OCI-LY1 (cell line): ENCODE data around the gene ZNF804A.

ENCODE experiments used
- EZH2 ChIP-seq: fragments of 200-600 bp; sonication (generic), shearing (Covaris generic); IDR thresholded peaks from 2 replicates; pipeline ENCODE4 v1.8.0; 2017; ENCODE audit warnings: borderline replicate concordance, mixed run types, mild to moderate bottlenecking, antibody characterized with exemption, low read length, moderate library complexity, mixed read lengths
- TF ChIP-seq, protein P1 (sequence below): fragments of 200-600 bp; sonication (generic), shearing (Covaris generic); IDR thresholded peaks from 2 replicates; pipeline ENCODE4 v1.5.1; 2017; ENCODE audit warnings: mild to moderate bottlenecking, antibody characterized with exemption, low read length, moderate library complexity, mixed read lengths

DNA sequence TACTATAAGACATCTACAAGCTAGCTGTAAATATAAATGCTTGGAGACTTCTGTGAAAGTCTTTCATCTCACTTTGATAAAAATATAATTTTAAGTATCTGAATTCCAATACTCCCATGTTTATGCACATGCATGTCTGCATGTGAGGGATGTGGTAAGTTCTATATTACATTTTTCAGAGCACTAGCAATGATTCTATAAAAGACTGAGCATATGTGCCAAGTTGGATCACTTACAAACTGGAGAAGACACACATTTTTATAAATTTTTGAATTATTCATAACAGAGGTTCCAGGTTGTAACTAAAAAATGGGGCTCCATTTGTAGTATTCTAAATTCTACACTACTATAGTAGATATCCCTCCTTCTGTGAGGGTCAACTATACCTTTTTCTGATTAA lies 26.0 kb downstream of the ZNF804A start:
- TF ChIP-seq, protein P1, sequence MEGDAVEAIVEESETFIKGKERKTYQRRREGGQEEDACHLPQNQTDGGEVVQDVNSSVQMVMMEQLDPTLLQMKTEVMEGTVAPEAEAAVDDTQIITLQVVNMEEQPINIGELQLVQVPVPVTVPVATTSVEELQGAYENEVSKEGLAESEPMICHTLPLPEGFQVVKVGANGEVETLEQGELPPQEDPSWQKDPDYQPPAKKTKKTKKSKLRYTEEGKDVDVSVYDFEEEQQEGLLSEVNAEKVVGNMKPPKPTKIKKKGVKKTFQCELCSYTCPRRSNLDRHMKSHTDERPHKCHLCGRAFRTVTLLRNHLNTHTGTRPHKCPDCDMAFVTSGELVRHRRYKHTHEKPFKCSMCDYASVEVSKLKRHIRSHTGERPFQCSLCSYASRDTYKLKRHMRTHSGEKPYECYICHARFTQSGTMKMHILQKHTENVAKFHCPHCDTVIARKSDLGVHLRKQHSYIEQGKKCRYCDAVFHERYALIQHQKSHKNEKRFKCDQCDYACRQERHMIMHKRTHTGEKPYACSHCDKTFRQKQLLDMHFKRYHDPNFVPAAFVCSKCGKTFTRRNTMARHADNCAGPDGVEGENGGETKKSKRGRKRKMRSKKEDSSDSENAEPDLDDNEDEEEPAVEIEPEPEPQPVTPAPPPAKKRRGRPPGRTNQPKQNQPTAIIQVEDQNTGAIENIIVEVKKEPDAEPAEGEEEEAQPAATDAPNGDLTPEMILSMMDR = no peak
- TF ChIP-seq EZH2 = no peak
